Endodermal cell (in vitro differentiated cells): Measurements from ENCODE around the gene POLE4. TPM values are rescaled to one million over a fixed set of nuclear protein-coding genes. Genes with fewer than 3 reads are reported as not detected.

ENCODE experiments used
- DNase-seq: peaks from one replicate; pipeline ENCODE4 v3.0.0-alpha.2; 2017
- H3K27ac ChIP-seq: 2 replicates; pipeline ENCODE4 v1.5.1; 2013; ENCODE audit warnings: mild to moderate bottlenecking, low read depth, low read length, moderate library complexity
- H3K27me3 ChIP-seq: 2 replicates; pipeline ENCODE4 v1.6.1; 2013; ENCODE audit warnings: mild to moderate bottlenecking, low read length, moderate library complexity; ENCODE audit not compliant: insufficient read depth, control insufficient read depth, poor library complexity, severe bottlenecking
- H3K36me3 ChIP-seq: 2 replicates; pipeline ENCODE4 v1.7.0; 2013; ENCODE audit warnings: mild to moderate bottlenecking, low read length, moderate library complexity; ENCODE audit not compliant: control insufficient read depth, insufficient read depth
- H3K4me1 ChIP-seq: one replicate; pipeline ENCODE4 v1.7.0; 2013; ENCODE audit warnings: low read length; ENCODE audit not compliant: control insufficient read depth, insufficient read depth
- H3K4me3 ChIP-seq: 2 replicates; pipeline ENCODE4 v1.5.1; 2013; ENCODE audit warnings: mild to moderate bottlenecking, low read length, moderate library complexity
- H3K9ac ChIP-seq: 2 replicates; pipeline ENCODE4 v1.6.1; 2013; ENCODE audit warnings: mild to moderate bottlenecking, low read length, moderate library complexity; ENCODE audit not compliant: poor library complexity, severe bottlenecking; ENCODE audit errors: extremely low read depth
- H3K9me3 ChIP-seq: 2 replicates; pipeline ENCODE4 v1.6.1; 2013; ENCODE audit warnings: mild to moderate bottlenecking, low read length, moderate library complexity; ENCODE audit not compliant: control insufficient read depth
- H3K27ac Mint-ChIP-seq: 2 replicates; pipeline ENCODE4 v1.8.0; 2020; ENCODE audit warnings: mixed read lengths
- H3K27me3 Mint-ChIP-seq: 2 replicates; pipeline ENCODE4 v1.8.0; 2021; ENCODE audit warnings: mild to moderate bottlenecking, mixed read lengths; ENCODE audit not compliant: insufficient read depth
- H3K36me3 Mint-ChIP-seq: 2 replicates; pipeline ENCODE4 v1.8.0; 2020; ENCODE audit warnings: low read depth, mixed read lengths
- H3K4me1 Mint-ChIP-seq: 2 replicates; pipeline ENCODE4 v1.8.0; 2020; ENCODE audit warnings: mixed read lengths
- H3K4me3 Mint-ChIP-seq: 2 replicates; pipeline ENCODE4 v1.8.0; 2020; ENCODE audit warnings: mild to moderate bottlenecking, moderate library complexity, mixed read lengths
- H3K9me3 Mint-ChIP-seq: 2 replicates; pipeline ENCODE4 v1.8.0; 2020; ENCODE audit warnings: mild to moderate bottlenecking, mixed read lengths
- WGBS, 2 experiments: methylation state at CpG; one replicate each; pipeline versions ENCODE4 v1.1.5 to v1.1.7; 2013; ENCODE audit warnings: missing lambda C conversion rate in 2 of 2, mixed read lengths in 1 of 2; ENCODE audit not compliant: insufficient coverage in 1 of 2, insufficient read length in 1 of 2; 5-methylcytosine and 5-hydroxymethylcytosine counted together
- total RNA-seq, 2 donors: library from RNA; stranded (reverse); fragmentation: NEBNext Ultra II Directional in 1 of 2; extraction: Animal tissue kit (Norgen Biotek cat#: 25700) in 1 of 2; gene quantifications; 2 replicates in 1 of 2; 3 replicates in 1 of 2; pipeline ENCODE4 v1.2.1, GENCODE V29; 2021
- TF ChIP-seq, protein P1 (sequence below): fragments of 200-600 bp; sonication (generic); conservative IDR thresholded peaks from 2 replicates; pipeline ENCODE4 v1.5.0; 2021; ENCODE audit warnings: antibody characterized with exemption, mild to moderate bottlenecking

Gene POLE4
- total RNA-seq, 2 donors from 2014 or later, result 38.4 to 40.9 TPM

DNA sequence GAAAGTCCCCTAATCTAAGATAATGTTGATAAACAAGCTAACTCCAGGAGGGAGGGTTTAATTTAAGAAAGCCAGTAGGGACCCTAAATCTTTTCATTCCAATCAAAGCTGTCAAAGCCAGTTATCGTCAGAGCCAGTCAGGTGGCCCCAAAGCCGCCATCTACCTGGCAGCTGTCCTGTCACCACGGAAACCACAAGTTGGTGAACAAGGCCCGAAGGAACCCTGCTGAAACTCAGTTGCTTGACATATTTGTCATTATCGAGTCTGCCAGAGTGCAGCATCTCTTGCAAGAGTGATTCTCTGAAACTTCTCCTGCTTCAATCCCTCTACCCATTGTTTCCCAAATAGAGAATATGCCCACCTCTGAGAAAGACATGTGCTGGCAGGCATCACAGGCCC lies 30.8 kb upstream of the POLE4 start:
- no peak overlapping the region for H3K4me3 ChIP-seq
- H3K27ac ChIP-seq, result no peak overlapping the region
- Mint-ChIP-seq H3K27ac (no peak overlapping the region), H3K27me3 (no peaks in the 10 kb centered on the region), H3K4me1 (peaks cover 20% of the 10 kb centered on the region), H3K4me3 (no peak overlapping the region), H3K9me3 (no peaks in the 10 kb centered on the region), H3K36me3 (no peaks in the 10 kb centered on the region)
- peaks cover 5% of the 10 kb centered on the region for H3K4me1 ChIP-seq
- no peak overlapping the region for H3K9ac ChIP-seq
- no peaks in the 10 kb centered on the region for H3K27me3 ChIP-seq
- TF ChIP-seq, protein P1, sequence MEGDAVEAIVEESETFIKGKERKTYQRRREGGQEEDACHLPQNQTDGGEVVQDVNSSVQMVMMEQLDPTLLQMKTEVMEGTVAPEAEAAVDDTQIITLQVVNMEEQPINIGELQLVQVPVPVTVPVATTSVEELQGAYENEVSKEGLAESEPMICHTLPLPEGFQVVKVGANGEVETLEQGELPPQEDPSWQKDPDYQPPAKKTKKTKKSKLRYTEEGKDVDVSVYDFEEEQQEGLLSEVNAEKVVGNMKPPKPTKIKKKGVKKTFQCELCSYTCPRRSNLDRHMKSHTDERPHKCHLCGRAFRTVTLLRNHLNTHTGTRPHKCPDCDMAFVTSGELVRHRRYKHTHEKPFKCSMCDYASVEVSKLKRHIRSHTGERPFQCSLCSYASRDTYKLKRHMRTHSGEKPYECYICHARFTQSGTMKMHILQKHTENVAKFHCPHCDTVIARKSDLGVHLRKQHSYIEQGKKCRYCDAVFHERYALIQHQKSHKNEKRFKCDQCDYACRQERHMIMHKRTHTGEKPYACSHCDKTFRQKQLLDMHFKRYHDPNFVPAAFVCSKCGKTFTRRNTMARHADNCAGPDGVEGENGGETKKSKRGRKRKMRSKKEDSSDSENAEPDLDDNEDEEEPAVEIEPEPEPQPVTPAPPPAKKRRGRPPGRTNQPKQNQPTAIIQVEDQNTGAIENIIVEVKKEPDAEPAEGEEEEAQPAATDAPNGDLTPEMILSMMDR, result no peak
- no peaks in the 10 kb centered on the region for H3K9me3 ChIP-seq
- no peak for DNase-seq
- no peaks in the 10 kb centered on the region for H3K36me3 ChIP-seq
- 94 to 95% methylated on average over 5 of the region's 5 CpGs for WGBS, 2 experiments

DNA sequence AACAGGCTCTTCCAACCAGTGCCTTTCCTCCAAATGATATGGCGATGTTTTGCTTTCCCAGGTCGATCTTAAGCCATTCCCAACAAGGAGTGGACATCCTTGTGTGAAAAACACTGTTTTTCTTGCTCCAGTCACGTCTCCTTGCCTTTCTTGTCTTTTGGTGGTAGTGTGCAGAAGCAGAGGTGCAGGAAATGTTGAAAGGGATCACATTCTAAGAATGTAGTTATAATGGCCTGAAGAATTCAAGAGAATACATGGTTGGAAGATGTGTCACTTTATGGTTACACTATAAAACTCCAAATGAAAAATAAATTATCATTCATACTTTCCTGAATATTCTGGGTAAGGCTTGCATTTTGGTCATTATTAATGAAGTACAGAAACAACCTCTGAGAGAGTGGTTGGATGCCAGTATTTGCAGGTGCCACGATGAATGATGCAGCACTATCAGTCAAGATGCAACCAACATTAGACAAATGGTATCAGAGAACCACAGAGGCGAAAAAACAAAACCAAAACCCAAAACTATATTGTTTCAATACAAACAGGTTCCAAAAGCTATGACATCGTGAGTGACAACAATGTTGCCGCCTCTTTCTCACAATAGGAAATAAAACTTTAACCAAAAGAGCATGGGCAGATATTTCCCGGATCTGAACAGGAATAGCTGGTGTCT lies 27.5 kb upstream of the POLE4 start:
- DNase-seq, result no peak
- 89 to 94% methylated on average over 4 to 8 of the region's 8 CpGs for WGBS, 2 experiments
- Histone ChIP-seq H3K27me3 (no peaks in the 10 kb centered on the region), H3K9me3 (no peaks in the 10 kb centered on the region), H3K36me3 (no peaks in the 10 kb centered on the region), H3K27ac (no peak overlapping the region), H3K4me1 (peaks cover 3% of the 10 kb centered on the region), H3K9ac (no peak overlapping the region), H3K4me3 (no peak overlapping the region)
- Mint-ChIP-seq H3K27me3 (no peaks in the 10 kb centered on the region), H3K4me3 (no peak overlapping the region), H3K9me3 (no peaks in the 10 kb centered on the region), H3K4me1 (peaks cover 8% of the 10 kb centered on the region), H3K27ac (no peak overlapping the region), H3K36me3 (no peaks in the 10 kb centered on the region)
- TF ChIP-seq, protein P1, result no peak

DNA sequence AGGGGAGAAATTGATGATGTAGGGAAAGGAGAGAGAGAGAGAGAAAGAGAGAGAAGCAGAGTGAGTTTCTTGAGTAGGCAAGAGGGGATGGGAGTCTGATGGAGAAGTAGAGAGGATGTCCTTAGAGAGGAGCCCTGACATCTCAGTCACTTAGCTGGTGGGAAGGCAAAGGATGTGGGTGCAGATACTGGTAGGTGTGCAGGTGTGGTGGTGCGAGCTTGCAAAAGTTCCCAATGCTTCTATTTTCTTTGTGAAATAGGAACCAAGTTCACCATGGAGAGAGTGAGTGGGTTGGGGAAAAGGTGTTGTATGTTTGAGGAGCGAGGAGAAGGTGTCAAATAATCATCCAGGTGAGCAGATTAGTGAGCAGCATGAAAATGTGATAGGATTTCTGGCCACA lies 26.5 kb upstream of the POLE4 start:
- Histone ChIP-seq H3K9ac (no peak overlapping the region), H3K4me3 (no peak overlapping the region)
- no peak for DNase-seq

More for the DNA sequence above, 26.5 kb upstream of the POLE4 start:
- no peaks in the 10 kb centered on the region for H3K36me3 Mint-ChIP-seq
- H3K27ac Mint-ChIP-seq, result no peak overlapping the region
- no peaks in the 10 kb centered on the region for H3K9me3 ChIP-seq
- H3K27me3 ChIP-seq, result no peaks in the 10 kb centered on the region
- WGBS, 2 experiments, result 83 to 96% methylated on average over 1 to 2 of the region's 2 CpGs
- peaks cover 6% of the 10 kb centered on the region for H3K4me1 ChIP-seq
- peaks cover 6% of the 10 kb centered on the region for H3K4me1 Mint-ChIP-seq
- TF ChIP-seq, protein P1, result no peak
- H3K36me3 ChIP-seq, result no peaks in the 10 kb centered on the region
- H3K27ac ChIP-seq, result no peak overlapping the region
- no peaks in the 10 kb centered on the region for H3K27me3 Mint-ChIP-seq
- no peaks in the 10 kb centered on the region for H3K9me3 Mint-ChIP-seq
- H3K4me3 Mint-ChIP-seq, result no peak overlapping the region
